Keratinocyte (primary cell): ENCODE results near the gene PWWP2B.

Experiments
- EZH2 ChIP-seq: IDR thresholded peaks from one replicate; pipeline ENCODE4 v1.6.1; 2012; ENCODE audit warnings: inconsistent platforms, mild to moderate bottlenecking, low read length, moderate library complexity
- TF ChIP-seq, protein P1 (sequence below), 3 experiments: IDR thresholded peaks in 1 of 3; conservative IDR thresholded peaks in 1 of 3; optimal IDR thresholded peaks in 1 of 3; 2 replicates in 2 of 3; 3 replicates in 1 of 3; pipeline versions ENCODE3 to v1.5.1; 2011; ENCODE audit warnings: low read length in 3 of 3, mild to moderate bottlenecking in 3 of 3, moderate library complexity in 2 of 3, control low read depth in 1 of 3, inconsistent platforms in 1 of 3; ENCODE audit not compliant: insufficient read depth in 2 of 3; ENCODE audit errors: extremely low read depth in 1 of 3

DNA sequence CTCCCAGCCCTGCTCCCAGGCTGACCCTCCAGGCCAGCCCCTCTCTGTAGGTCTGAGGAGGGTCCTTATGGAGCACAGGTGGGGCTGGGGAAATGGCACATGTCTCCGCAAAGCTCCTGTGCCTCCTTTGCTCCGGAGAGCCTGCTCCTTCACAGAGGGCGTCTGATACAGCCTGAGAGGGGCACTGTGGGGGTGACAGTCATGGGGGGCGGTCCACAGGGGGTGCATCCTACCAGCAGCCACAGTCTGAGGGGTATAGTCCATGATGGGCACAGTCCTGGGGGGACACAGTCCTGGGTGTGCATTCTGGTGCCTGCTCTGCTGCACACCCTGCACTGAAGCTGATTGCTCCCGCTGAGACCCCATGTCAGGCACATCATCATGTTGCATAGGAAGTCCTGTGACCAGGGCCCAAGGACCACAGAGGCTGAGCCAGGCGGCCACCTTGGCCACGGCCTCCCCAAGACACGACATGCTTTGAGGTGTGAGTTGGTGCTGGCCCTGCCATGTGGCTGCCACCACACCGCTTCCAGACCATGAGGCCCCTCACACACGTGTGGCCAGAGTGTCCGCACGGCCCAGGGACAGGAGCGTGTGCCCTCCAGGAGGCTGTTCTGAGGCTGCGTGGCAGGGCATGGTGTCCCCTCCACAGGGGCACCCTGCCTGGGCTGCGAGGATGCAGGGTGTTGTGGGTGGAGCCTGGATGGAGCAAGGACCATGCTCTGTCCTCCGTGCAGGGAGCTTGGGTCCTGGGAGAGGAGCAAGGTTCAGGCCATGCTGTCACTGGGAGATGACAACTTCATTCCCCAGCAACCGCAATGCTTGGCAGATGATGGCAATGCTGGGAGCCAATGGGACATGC, 59.2 kb downstream of the PWWP2B start:
- TF ChIP-seq, protein P1, sequence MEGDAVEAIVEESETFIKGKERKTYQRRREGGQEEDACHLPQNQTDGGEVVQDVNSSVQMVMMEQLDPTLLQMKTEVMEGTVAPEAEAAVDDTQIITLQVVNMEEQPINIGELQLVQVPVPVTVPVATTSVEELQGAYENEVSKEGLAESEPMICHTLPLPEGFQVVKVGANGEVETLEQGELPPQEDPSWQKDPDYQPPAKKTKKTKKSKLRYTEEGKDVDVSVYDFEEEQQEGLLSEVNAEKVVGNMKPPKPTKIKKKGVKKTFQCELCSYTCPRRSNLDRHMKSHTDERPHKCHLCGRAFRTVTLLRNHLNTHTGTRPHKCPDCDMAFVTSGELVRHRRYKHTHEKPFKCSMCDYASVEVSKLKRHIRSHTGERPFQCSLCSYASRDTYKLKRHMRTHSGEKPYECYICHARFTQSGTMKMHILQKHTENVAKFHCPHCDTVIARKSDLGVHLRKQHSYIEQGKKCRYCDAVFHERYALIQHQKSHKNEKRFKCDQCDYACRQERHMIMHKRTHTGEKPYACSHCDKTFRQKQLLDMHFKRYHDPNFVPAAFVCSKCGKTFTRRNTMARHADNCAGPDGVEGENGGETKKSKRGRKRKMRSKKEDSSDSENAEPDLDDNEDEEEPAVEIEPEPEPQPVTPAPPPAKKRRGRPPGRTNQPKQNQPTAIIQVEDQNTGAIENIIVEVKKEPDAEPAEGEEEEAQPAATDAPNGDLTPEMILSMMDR (optimal IDR thresholded peaks at IDR 0.05 in 1 of 3, IDR thresholded peaks at IDR 0.05 in 1 of 3, conservative IDR thresholded peaks at IDR 0.05 in 1 of 3; ENCODE audit: extremely low read depth in 1 of 3, insufficient read depth in 2 of 3, low read length in 3 of 3), result no peak
- no peak for TF ChIP-seq EZH2
